Hematopoietic multipotent progenitor cell treated with erythropoietin and hydrocortisone succinate and interleukin-3 and kit ligand, for 17 days (in vitro differentiated cells): ENCODE results near the gene CCL22.
"Not testable (repeated sequence)": the region's sequence is repeated elsewhere in the genome, so short reads cannot be mapped to it uniquely, and the experiment has no call there.

ENCODE experiments used
- DNase-seq: peaks from one replicate; pipeline ENCODE4 v3.0.0-alpha.2; 2015; ENCODE audit warnings: low spot score

The CCL22 gene

GRCh38 chr16:57358527-57359095 lies at the start of gene CCL22:
Gene CCL22, plus strand, starts transcription at chr16:57358783. Its CDS starts 34 bp downstream, at chr16:57358817.
- no peak for DNase-seq

- DNase-seq: no peak
These were observed 47.8 kb upstream of the CCL22 start for GRCh38 chr16:57310801-57311200.

- DNase-seq: no peak
These were observed 45.1 kb upstream of the CCL22 start for GRCh38 chr16:57313509-57313908.

GRCh38 chr16:57314161-57314785 lies 44.3 kb upstream of the CCL22 start:
- no peak for DNase-seq

GRCh38 chr16:57315416-57315815 lies 43.2 kb upstream of the CCL22 start:
- DNase-seq: no peak

GRCh38 chr16:57316390-57317017 lies 42.1 kb upstream of the CCL22 start:
- DNase-seq: no peak

- no peak for DNase-seq
These were observed 40.2 kb upstream of the CCL22 start for GRCh38 chr16:57318240-57318970.

- DNase-seq: no peak
These were observed 38.9 kb upstream of the CCL22 start for GRCh38 chr16:57319646-57320045.

- DNase-seq: no peak
These were observed 33.8 kb upstream of the CCL22 start for GRCh38 chr16:57324749-57325148.

- no peak for DNase-seq
These were observed 33.1 kb upstream of the CCL22 start for GRCh38 chr16:57325458-57325857.

GRCh38 chr16:57329718-57330327 lies 28.8 kb upstream of the CCL22 start:
- no peak for DNase-seq

GRCh38 chr16:57331355-57331754 lies 27.2 kb upstream of the CCL22 start:
- no peak for DNase-seq

GRCh38 chr16:57333402-57333801 lies 25.2 kb upstream of the CCL22 start:
- no peak for DNase-seq

- no peak for DNase-seq
These were observed 23.2 kb upstream of the CCL22 start for GRCh38 chr16:57335366-57335765.

- DNase-seq: no peak
These were observed 17.5 kb upstream of the CCL22 start for GRCh38 chr16:57341062-57341440.

GRCh38 chr16:57341441-57342303 lies 16.9 kb upstream of the CCL22 start:
- no peak for DNase-seq

- not testable (repeated sequence) for DNase-seq
These were observed 16.0 kb upstream of the CCL22 start for GRCh38 chr16:57342606-57343005.

- no peak for DNase-seq
These were observed 15.4 kb upstream of the CCL22 start for GRCh38 chr16:57343221-57343620.

- DNase-seq: not testable (repeated sequence)
These were observed 14.5 kb upstream of the CCL22 start for GRCh38 chr16:57344094-57344493.

GRCh38 chr16:57345021-57345420 lies 13.6 kb upstream of the CCL22 start:
- no peak for DNase-seq

- no peak for DNase-seq
These were observed 12.8 kb upstream of the CCL22 start for GRCh38 chr16:57345666-57346204.
